Testis (tissue), 3 donors: ENCODE measurements around the gene GPC4. TPM values are rescaled to one million over a fixed set of nuclear protein-coding genes. Genes with fewer than 3 reads are reported as not detected.

ENCODE experiments used
- DNase-seq: peaks from one replicate; pipeline ENCODE4 v3.0.0-alpha.2; 2019
- H3K27ac ChIP-seq, 2 donors: fragments of 200-600 bp; sonication (generic); one replicate each; pipeline ENCODE4 v1.5.1; 2019
- H3K27me3 ChIP-seq: fragments of 200-600 bp; sonication (generic); one replicate; pipeline ENCODE4 v1.5.1; 2019
- H3K36me3 ChIP-seq: fragments of 200-600 bp; sonication (generic); one replicate; pipeline ENCODE4 v1.5.1; 2017; ENCODE audit warnings: low read depth; ENCODE audit errors: missing control alignments
- H3K4me1 ChIP-seq: fragments of 200-600 bp; sonication (generic); one replicate; pipeline ENCODE4 v1.5.1; 2019
- H3K4me3 ChIP-seq, 2 donors: fragments of 200-600 bp; sonication (generic); one replicate each; pipeline ENCODE4 v1.5.1; 2017 to 2019
- H3K9me3 ChIP-seq: fragments of 200-600 bp; sonication (generic); one replicate; pipeline ENCODE4 v1.5.1; 2017
- CTCF ChIP-seq, 3 experiments: fragments of 450-650 bp in 2 of 3; fragments of 200-600 bp in 1 of 3; sonication (generic) in 1 of 3; IDR thresholded peaks; one replicate each; pipeline ENCODE4 v1.5.1; 2016 to 2019; ENCODE audit warnings: antibody characterized with exemption in 3 of 3, mild to moderate bottlenecking in 2 of 3, moderate library complexity in 1 of 3
- POLR2A ChIP-seq: fragments of 450-650 bp; IDR thresholded peaks from one replicate; pipeline ENCODE4 v1.6.1; 2017; ENCODE audit warnings: antibody characterized with exemption, mild to moderate bottlenecking, moderate library complexity
- WGBS, 2 donors: methylation state at CpG; one replicate each; pipeline ENCODE4 v1.1.5; 2018; 5-methylcytosine and 5-hydroxymethylcytosine counted together
- intact Hi-C: fragments of 100-400 bp; cut with DNase I; formaldehyde crosslinking; loops from one replicate; pipeline ENCODE4 v1.15.1; 2023; ENCODE audit warnings: low total_unique reads
- polyA plus RNA-seq: library from polyadenylated mRNA; stranded (reverse); fragments of 350-450 nt; fragmentation: Illumina TruSeq; extraction: RNeasy Lipid Tissue Mini Kit (QIAGEN cat#74804); gene quantifications from one replicate; pipeline ENCODE4 v1.2.3, GENCODE V29; 2014; ENCODE audit warnings: low read depth, low replicate concordance; ENCODE audit not compliant: insufficient read depth
- total RNA-seq, 2 donors: library from RNA; depleted of rRNA; stranded (reverse); fragments of >200 nt; gene quantifications; one replicate each; pipeline ENCODE4 v1.2.3, GENCODE V29; 2016

GPC4 gene
- total and polyA plus RNA-seq, 3 donors from 2014 or later: 13.8 to 17.8 (median 15.9) TPM

- intact Hi-C loops: no loop called here
Measured at GRCh38 chrX:133373386-133374079, 41.8 kb downstream of the GPC4 start.

GRCh38 chrX:133370696-133371275 is 44.5 kb downstream of the GPC4 start:
- no peaks in the 10 kb centered on the region for H3K27me3 ChIP-seq
- no peak for DNase-seq
- WGBS, 2 donors: 98 to 100% methylated on average over 3 of the region's 3 CpGs
- TF ChIP-seq CTCF (IDR thresholded peaks at IDR 0.05): no peak
- no peak for TF ChIP-seq POLR2A
- H3K4me3 ChIP-seq: no peak overlapping the region
- no peaks in the 10 kb centered on the region for H3K9me3 ChIP-seq
- H3K4me1 ChIP-seq: no peaks in the 10 kb centered on the region
- no peak overlapping the region for H3K27ac ChIP-seq
- intact Hi-C loops: no loop called here
- H3K36me3 ChIP-seq: no peaks in the 10 kb centered on the region

More at GRCh38 chrX:133373386-133374079, 41.8 kb downstream of the GPC4 start:
- TF ChIP-seq CTCF (IDR thresholded peaks at IDR 0.05) (no peak), POLR2A (no peak)
- Histone ChIP-seq H3K36me3 (no peaks in the 10 kb centered on the region), H3K9me3 (no peaks in the 10 kb centered on the region), H3K4me1 (no peaks in the 10 kb centered on the region), H3K4me3 (no peak overlapping the region), H3K27me3 (no peaks in the 10 kb centered on the region), H3K27ac (no peak overlapping the region)
- WGBS, 2 donors: 66 to 82% methylated on average over 2 of the region's 2 CpGs
- no peak for DNase-seq

- intact Hi-C loops: no loop called here
- no peak for DNase-seq
- H3K27ac ChIP-seq: no peak overlapping the region
- TF ChIP-seq CTCF (IDR thresholded peaks at IDR 0.05): no peak
- no peak for TF ChIP-seq POLR2A
- H3K4me3 ChIP-seq: no peak overlapping the region
- WGBS, 2 donors: 83 to 94% methylated on average over 2 of the region's 2 CpGs
- H3K27me3 ChIP-seq: no peaks in the 10 kb centered on the region
- H3K36me3 ChIP-seq: no peaks in the 10 kb centered on the region
- peaks cover 3% of the 10 kb centered on the region for H3K4me1 ChIP-seq
- H3K9me3 ChIP-seq: no peaks in the 10 kb centered on the region
Measured at GRCh38 chrX:133369065-133369464, 46.2 kb downstream of the GPC4 start.

GRCh38 chrX:133366735-133367134 is 48.6 kb downstream of the GPC4 start:
- H3K27ac ChIP-seq: no peak overlapping the region
- intact Hi-C loops: no loop called here
- no peak for DNase-seq
- H3K27me3 ChIP-seq: no peaks in the 10 kb centered on the region
- peaks cover 3% of the 10 kb centered on the region for H3K4me1 ChIP-seq
- no peak overlapping the region for H3K4me3 ChIP-seq
- H3K36me3 ChIP-seq: no peaks in the 10 kb centered on the region
- no peaks in the 10 kb centered on the region for H3K9me3 ChIP-seq
- TF ChIP-seq POLR2A (no peak), CTCF (IDR thresholded peaks at IDR 0.05) (no peak)
